GM12865 (cell line): ENCODE measurements around the gene DPYSL4.

Experiments used
- DNase-seq: peaks from one replicate; pipeline ENCODE4 v3.0.0; 2010; ENCODE audit warnings: low read depth
- H3K4me3 ChIP-seq: 2 replicates; pipeline ENCODE4 v1.5.1; 2011; ENCODE audit warnings: mild to moderate bottlenecking, low read depth, low read length, control low read depth
- TF ChIP-seq, protein P1 (sequence below): IDR thresholded peaks from 2 replicates; pipeline ENCODE4 v1.5.1; 2011; ENCODE audit warnings: low read length, control low read depth, low read depth, inconsistent platforms; ENCODE audit not compliant: insufficient read depth; ENCODE audit errors: missing control alignments

Gene DPYSL4

GRCh38 chr10:132234860-132235259 is 48.1 kb downstream of the DPYSL4 start:
- TF ChIP-seq, protein P1, sequence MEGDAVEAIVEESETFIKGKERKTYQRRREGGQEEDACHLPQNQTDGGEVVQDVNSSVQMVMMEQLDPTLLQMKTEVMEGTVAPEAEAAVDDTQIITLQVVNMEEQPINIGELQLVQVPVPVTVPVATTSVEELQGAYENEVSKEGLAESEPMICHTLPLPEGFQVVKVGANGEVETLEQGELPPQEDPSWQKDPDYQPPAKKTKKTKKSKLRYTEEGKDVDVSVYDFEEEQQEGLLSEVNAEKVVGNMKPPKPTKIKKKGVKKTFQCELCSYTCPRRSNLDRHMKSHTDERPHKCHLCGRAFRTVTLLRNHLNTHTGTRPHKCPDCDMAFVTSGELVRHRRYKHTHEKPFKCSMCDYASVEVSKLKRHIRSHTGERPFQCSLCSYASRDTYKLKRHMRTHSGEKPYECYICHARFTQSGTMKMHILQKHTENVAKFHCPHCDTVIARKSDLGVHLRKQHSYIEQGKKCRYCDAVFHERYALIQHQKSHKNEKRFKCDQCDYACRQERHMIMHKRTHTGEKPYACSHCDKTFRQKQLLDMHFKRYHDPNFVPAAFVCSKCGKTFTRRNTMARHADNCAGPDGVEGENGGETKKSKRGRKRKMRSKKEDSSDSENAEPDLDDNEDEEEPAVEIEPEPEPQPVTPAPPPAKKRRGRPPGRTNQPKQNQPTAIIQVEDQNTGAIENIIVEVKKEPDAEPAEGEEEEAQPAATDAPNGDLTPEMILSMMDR, result no peak
- no peak for DNase-seq
- H3K4me3 ChIP-seq, result no peak overlapping the region

DNA sequence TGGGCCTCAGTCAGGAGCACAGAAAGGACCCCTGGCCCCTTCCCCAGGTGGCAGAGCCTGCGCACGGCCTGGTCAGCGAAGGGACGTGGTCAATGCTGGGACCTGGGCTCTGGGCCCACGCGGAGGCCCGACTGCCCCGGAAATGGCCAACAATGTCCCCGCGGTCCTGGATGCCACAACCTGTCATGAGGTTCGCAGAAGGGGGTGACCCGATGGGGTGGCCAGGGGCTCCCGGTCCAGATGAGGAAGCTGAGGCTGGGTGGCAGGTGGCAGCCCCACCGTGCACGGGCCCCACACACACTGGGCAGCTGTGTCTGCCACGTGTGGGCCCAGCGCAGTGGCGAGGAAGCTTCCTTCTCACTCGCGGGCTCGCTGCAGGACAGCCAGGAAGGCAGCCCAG is 49.4 kb downstream of the DPYSL4 start:
- no peak overlapping the region for H3K4me3 ChIP-seq
- DNase-seq, result no peak
- TF ChIP-seq, protein P1, result no peak

DNA sequence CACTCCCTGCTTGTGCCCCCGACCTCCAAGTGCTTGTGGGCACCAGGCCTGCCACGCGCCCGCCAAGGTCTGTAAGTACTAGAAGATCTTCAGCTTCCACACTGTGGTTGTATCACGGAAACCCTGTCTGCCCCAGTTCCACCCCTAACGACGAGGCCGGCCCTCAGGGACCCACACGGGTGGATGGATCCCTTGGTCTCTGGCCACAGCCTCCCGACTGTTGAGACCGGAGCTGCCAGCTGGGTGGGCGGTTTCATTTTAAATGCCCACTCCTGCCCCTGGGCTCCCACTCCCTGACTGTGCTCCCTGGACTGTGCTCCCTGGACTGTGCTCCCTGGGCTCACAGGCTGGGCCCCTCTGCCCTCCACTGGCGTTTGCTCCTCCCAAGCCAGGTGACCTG is 50.1 kb downstream of the DPYSL4 start:
- TF ChIP-seq, protein P1, result no peak
- no peak overlapping the region for H3K4me3 ChIP-seq

GRCh38 chr10:132237396-132237795 is 50.6 kb downstream of the DPYSL4 start:
- TF ChIP-seq, protein P1, result no peak
- DNase-seq, result no peak
- no peak overlapping the region for H3K4me3 ChIP-seq

More for the DNA sequence above, 50.1 kb downstream of the DPYSL4 start:
- DNase-seq, result no peak

DNA sequence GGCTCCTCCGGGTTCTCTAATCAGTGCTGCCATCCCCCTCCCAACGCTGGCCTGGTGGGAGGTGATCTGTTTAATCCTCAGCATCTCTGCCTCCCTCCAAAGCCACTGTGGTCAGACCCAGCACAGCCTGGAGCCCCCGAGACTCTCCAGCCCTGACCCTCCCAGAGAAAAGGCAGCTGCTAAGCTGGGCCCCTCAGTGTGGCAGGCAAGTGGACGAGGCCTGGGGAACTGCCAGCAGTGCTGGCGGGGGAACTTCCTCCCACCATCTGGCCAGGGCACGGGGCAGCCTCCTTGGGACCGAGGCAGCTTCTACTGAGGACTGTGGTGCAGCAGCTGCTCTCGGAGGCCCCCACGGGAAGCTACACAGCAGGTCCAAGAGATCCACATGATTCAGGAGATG is 51.1 kb downstream of the DPYSL4 start:
- H3K4me3 ChIP-seq, result no peak overlapping the region
- no peak for DNase-seq
- TF ChIP-seq, protein P1, result no peak

DNA sequence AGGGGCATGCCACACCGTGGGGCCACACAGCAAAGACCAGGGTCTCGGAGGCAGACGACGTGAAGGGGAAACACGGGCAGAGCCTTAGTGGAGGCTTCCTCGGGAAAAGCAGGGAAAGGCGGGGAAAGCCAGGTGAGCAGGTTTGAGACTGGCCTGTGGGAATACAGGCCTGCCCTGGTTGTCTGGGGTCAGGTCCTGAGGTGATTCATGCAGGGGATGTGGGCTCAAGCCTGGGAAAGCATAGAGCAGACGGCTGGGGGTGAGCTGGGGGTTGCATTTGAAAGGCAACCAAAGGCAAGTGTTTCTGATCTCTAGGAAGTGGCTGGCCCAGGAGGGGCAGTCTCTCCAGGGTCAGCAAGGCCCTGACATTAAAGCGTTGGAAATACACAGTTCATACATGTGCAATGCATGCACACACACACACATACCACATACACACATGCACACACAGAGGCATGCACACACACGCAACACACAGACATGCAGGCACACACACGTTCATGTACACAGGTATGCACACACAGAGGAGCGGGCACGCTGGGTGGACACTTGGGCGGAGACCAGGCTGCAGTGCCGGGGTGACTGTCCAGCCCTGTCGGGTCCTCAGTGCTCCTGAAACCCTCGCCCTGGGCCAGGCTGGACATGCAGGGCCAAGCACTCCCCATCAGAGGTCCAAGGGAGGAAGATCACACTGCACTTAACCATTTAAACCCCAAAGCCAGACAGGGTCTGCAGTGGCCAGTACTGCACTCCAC is 51.8 kb downstream of the DPYSL4 start:
- TF ChIP-seq, protein P1, result no peak
- no peak overlapping the region for H3K4me3 ChIP-seq
- no peak for DNase-seq
